ENCODE data around the gene NSG2. TPM values are rescaled to one million over a fixed set of nuclear protein-coding genes. Genes with fewer than 3 reads are reported as not detected.

The NSG2 gene
- total RNA-seq, 1 donor from 2014 or later = 7.1 TPM

- Histone ChIP-seq H3K4me3 (no peak overlapping the region), H3K27ac (no peak overlapping the region), H3K27me3 (no peaks in the 10 kb centered on the region), H3K4me1 (no peaks in the 10 kb centered on the region), H3K36me3 (no peaks in the 10 kb centered on the region), H3K9me3 (no peaks in the 10 kb centered on the region)
- no peak for TF ChIP-seq CTCF (IDR thresholded peaks at IDR 0.05)
- no peak for TF ChIP-seq POLR2A (IDR thresholded peaks at IDR 0.05)
- no peak for TF ChIP-seq POLR2AphosphoS5 (IDR thresholded peaks at IDR 0.05; ENCODE audit: insufficient read depth in 1 of 2, low read depth in 1 of 2)
- intact Hi-C loops (cut with DNase I) = no loop called here
- no peak for DNase-seq (ENCODE audit: extremely low spot score in 2 of 2)
Observed at GRCh38 chr5:174087783-174088182, 42.3 kb downstream of the NSG2 start.

GRCh38 chr5:174090129-174090528 is 44.6 kb downstream of the NSG2 start:
- Histone ChIP-seq H3K27ac (no peak overlapping the region), H3K4me1 (no peaks in the 10 kb centered on the region), H3K9me3 (no peaks in the 10 kb centered on the region), H3K27me3 (no peaks in the 10 kb centered on the region), H3K4me3 (no peak overlapping the region), H3K36me3 (no peaks in the 10 kb centered on the region)
- DNase-seq (ENCODE audit: extremely low spot score in 2 of 2) = no peak
- TF ChIP-seq POLR2A (IDR thresholded peaks at IDR 0.05) (no peak), CTCF (IDR thresholded peaks at IDR 0.05) (no peak), POLR2AphosphoS5 (IDR thresholded peaks at IDR 0.05; ENCODE audit: insufficient read depth in 1 of 2, low read depth in 1 of 2) (no peak)
- intact Hi-C loops (cut with DNase I) = no loop called here

- no peak for DNase-seq (ENCODE audit: extremely low spot score in 2 of 2)
- intact Hi-C loops (cut with DNase I) = no loop called here
- Histone ChIP-seq H3K4me1 (no peaks in the 10 kb centered on the region), H3K27ac (no peak overlapping the region), H3K36me3 (no peaks in the 10 kb centered on the region), H3K9me3 (no peaks in the 10 kb centered on the region), H3K27me3 (no peaks in the 10 kb centered on the region), H3K4me3 (no peak overlapping the region)
- TF ChIP-seq POLR2A (IDR thresholded peaks at IDR 0.05) (no peak), POLR2AphosphoS5 (IDR thresholded peaks at IDR 0.05; ENCODE audit: insufficient read depth in 1 of 2, low read depth in 1 of 2) (no peak), CTCF (IDR thresholded peaks at IDR 0.05) (no peak)
Observed at GRCh38 chr5:174093123-174093522, 47.6 kb downstream of the NSG2 start.

- DNase-seq (ENCODE audit: extremely low spot score in 2 of 2) = no peak
- TF ChIP-seq POLR2A (IDR thresholded peaks at IDR 0.05) = no peak
- no peak for TF ChIP-seq POLR2AphosphoS5 (IDR thresholded peaks at IDR 0.05; ENCODE audit: insufficient read depth in 1 of 2, low read depth in 1 of 2)
- Histone ChIP-seq H3K36me3 (no peaks in the 10 kb centered on the region), H3K27me3 (no peaks in the 10 kb centered on the region), H3K4me3 (no peak overlapping the region), H3K9me3 (no peaks in the 10 kb centered on the region), H3K4me1 (no peaks in the 10 kb centered on the region), H3K27ac (no peak overlapping the region)
- intact Hi-C loops (cut with DNase I) = no loop called here
Observed at GRCh38 chr5:174094857-174095606, 49.5 kb downstream of the NSG2 start.

GRCh38 chr5:174096619-174097018 is 51.1 kb downstream of the NSG2 start:
- H3K27me3 ChIP-seq = no peaks in the 10 kb centered on the region
- no peaks in the 10 kb centered on the region for H3K4me1 ChIP-seq
- H3K9me3 ChIP-seq = no peaks in the 10 kb centered on the region
- H3K4me3 ChIP-seq = no peak overlapping the region
- TF ChIP-seq POLR2AphosphoS5 (IDR thresholded peaks at IDR 0.05; ENCODE audit: insufficient read depth in 1 of 2, low read depth in 1 of 2) (no peak), CTCF (IDR thresholded peaks at IDR 0.05) (no peak), POLR2A (IDR thresholded peaks at IDR 0.05) (no peak)
- DNase-seq (ENCODE audit: extremely low spot score in 2 of 2) = no peak
- H3K27ac ChIP-seq = no peak overlapping the region
- no peaks in the 10 kb centered on the region for H3K36me3 ChIP-seq
- intact Hi-C loops (cut with DNase I) = no loop called here
